IPS DF 4.7 (cell line): ENCODE results near the gene HOXA6.

ENCODE experiments used
- DNase-seq: peaks from one replicate; pipeline ENCODE4 v3.0.0-alpha.2; 2013; ENCODE audit warnings: low spot score; ENCODE audit errors: extremely low read depth

The HOXA6 gene

DNA sequence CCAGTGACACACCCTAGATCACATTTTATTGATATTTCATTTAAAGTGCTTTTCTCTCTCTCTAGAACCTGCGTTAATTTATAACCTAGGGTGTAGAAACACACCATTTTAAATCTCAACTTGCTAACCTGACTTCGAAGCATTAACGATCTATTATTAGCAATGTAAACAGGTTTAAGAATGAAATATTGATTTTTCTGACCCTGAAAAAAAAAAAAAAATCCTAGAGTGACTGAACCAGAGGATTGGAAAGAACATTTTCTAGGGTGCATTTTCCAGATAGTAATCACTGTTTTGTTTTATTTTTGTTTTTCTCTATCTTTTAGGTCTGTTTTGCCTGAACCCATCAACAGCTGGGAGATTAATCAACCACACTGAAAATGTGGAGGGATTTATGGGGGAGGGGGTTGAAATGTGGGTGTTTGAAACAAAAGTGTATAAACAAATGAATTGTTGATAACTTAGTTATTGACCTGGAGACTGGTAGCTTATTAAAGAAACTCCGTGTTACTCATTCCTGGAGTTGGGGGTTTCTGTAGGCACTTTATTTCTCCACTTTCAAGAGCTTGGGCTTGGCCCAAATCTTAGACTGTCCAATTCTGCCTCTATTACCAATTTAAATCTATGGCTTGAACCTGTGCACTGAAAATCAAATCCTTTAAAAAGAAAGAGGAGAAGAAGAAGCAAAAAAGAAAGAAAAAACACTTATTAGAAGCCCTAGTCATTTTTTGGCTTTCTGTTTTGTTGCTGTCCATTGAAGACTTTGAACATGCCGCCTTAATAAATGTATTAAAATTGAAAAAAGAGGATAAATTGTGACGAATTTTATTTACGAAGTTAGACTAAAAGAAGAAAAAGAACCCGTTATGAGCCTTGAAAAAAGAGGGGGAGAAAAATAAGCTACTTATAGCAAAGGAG is 47.9 kb downstream of the HOXA6 start:
- no peak for DNase-seq

DNA sequence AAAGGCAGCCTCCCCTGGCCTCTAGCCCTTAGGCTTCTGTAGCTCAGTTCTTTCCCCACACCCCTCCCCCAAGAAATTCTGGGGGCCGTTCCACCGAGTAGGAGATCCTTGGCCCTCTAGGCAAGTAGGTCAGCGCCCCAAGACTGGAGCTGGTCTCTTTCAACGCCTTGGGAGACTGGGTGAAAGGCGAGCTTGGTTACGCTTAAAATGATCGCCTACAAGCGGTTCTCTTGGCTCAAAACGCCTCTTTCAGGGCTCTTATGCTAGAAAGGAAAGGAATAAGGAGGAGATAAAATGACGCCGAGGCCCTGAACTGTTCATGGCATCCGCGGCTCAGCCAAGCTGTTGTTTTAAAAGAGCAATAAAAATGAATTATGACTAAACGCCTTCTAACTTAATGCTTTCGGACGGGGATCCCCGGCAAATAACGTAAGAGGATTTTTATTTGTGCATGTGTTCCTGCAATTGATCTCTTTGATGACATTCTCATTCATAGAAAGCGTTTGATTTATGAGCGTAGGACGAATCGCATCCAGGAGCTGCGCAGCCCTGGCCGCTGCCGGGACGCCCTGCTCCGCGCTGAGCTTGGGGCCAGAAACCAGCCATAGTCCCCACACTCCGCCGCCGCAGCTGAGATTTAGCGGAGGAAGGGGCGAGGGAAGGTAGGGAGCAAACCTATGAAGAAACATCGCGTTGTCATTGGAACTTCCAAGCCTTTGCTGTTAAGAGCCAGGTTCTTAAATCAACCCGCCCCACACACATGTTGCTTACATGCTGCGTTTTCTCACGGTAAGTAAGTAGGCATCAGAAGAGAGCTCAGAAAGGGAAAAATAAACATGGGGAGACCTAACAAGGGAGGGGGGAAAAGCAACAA is 48.8 kb downstream of the HOXA6 start:
- no peak for DNase-seq

DNA sequence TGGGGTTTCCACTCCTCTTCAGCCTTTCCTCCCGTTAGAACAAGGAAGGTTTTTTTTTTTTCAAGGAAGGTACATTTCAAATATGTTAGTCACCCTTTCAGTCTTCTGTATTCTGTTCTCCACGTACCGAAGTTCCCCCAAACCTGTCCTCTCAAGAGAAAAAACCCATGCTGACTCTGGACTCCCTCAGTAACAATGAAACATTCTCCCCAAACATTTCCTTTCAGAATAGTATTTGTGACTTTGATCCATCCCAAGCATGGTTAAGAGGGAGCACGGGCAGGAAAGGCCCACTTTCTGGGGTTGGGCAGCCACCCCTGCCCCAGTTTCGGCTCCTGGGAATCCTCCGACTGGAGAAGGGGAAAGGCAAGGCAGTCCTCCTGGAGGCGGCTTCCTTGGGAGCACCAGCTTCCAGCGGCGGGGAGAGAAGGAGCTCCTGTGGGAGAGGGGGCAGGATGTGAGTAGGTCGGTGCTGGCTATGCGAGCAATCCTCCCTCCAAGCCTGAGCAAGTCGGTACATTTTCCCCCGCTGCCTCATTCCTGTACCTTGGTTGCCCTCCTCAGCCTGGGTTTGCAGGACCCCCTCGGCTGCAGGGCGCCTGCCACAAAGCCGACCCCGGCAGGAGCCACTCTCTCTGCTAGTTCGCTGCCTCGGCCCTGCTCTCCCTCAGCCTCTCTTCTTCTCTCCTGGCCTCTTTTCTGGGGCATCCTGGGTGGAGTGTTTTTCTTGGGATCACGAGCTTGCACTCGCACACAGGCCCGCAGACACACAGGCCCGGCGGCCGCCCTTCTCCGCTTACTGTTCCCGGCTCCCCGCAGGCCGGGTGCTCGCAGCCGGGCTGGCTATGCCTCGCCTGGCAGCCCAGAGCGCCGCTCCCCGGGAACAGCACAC is 49.6 kb downstream of the HOXA6 start:
- DNase-seq, result no peak

DNA sequence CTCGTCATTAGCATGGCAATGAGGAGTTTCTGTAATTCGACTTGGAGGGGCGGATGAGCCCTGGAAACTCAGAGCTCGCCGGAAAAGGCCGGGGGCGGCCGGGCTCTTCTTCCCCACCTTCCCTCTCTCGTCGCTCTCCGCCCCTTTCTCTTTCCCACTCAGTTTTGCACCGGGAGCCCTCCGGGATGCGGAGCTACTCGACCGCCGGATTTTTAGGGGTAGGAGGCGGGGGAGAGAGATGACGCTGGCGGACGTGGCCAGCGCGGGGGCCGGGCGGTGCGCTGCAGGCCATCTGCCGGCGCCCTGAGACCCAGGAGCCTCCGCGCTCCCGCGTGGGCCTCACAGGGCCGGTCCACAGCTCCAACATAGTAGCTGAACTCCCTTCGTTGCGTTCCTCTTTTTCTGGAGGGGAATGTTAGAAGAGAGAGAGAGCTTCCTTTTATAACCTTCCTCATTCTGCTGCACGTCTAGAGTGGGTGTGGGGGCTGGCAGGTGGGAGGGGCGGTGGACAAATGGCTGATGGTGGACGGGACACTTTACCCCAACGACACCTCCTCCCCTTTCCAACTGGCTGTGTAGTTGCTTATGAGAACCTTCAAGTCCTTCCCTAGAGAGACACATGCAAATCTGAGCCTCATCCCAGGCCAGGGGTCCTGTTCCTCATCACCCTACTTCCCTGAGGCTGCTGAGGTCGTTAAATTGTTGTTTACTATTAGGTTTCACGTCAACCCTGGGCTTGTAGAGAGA is 50.6 kb downstream of the HOXA6 start:
- no peak for DNase-seq

DNA sequence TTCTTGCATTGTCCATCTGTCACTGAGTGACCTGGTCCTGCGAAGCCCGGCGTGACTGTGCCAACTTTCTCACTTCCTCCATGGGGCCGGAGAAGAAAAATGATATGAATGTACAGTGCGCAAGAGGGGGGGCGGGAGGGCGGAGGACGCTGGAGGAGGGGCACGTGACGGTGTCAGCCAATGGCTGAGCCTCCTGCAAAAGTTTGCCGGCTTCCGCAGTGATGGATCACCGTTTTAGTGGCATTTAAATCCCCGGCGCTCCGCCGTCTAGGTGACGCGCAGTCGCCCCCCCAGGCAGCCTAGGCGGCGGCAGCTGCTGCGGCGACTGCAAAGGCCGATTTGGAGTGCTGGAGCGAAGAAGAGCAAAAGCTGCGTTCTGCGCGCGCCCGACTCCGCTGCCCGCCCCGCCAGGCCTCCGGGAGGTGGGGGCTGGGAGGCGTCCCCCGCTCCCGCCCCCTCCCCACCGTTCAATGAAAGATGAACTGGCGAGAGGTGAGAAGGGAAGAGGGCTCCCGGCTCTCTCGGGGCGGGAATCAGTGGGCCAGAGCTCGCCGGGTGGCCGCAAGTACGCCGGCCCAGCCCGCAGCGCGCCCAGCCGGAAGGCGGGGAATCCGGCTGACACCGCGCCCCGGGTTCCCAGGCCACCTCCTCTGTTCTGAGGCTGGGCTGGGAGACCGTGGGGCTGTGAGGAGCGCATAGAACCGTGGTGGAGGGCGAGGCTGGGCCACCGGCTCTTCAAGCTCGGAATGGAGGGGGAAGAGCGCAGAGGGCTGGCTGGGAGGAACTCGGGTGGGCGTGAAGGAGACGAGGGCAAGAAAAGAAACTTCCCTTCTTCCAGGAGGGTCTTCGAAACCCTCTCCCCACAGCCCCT is 51.4 kb downstream of the HOXA6 start, which contains the start of gene HOXA1:
HOXA1 (minus strand) TSS at position 104 of the 871 bp plus-strand sequence; CDS start at position 16, 88 bp downstream.
- DNase-seq, result no peak
